Body of pancreas (tissue), 4 donors: ENCODE results near the gene ARHGAP1.

ENCODE experiments used
- CTCF ChIP-seq, 7 experiments: fragments of 450-650 bp in 4 of 7; fragments of 200-600 bp in 3 of 7; sonication (generic) in 3 of 7; IDR thresholded peaks; one replicate each; pipeline ENCODE4 v1.5.1; 2016 to 2019; ENCODE audit warnings: antibody characterized with exemption in 7 of 7
- POLR2A ChIP-seq, 3 donors: fragments of 450-650 bp; IDR thresholded peaks; one replicate each; pipeline ENCODE4 v1.6.1; 2016; ENCODE audit warnings: antibody characterized with exemption in 3 of 3, mild to moderate bottlenecking in 2 of 3

GRCh38 chr11:46671958-46672315 is 28.5 kb downstream of the ARHGAP1 start:
- TF ChIP-seq POLR2A (IDR thresholded peaks at IDR 0.05) (no peak), CTCF (IDR thresholded peaks at IDR 0.05) (no peak)
